Peyer's patch (tissue), 4 donors: Measurements from ENCODE around the gene FGFR2. TPM values are rescaled to one million over a fixed set of nuclear protein-coding genes. Genes with fewer than 3 reads are reported as not detected.

Source experiments
- DNase-seq, 3 donors: peaks; one replicate each; pipeline ENCODE4 v3.0.0-alpha.2; 2017 to 2019
- H3K27ac ChIP-seq, 4 donors: fragments of 200-600 bp; sonication (generic); one replicate each; pipeline ENCODE4 v1.5.1; 2016 to 2019
- H3K27me3 ChIP-seq, 2 donors: fragments of 200-600 bp; sonication (generic); one replicate each; pipeline ENCODE4 v1.5.1; 2019
- H3K36me3 ChIP-seq, 3 donors: fragments of 200-600 bp; sonication (generic); one replicate each; pipeline ENCODE4 v1.5.1; 2016 to 2019
- H3K4me1 ChIP-seq, 4 donors: fragments of 200-600 bp; sonication (generic); one replicate each; pipeline ENCODE4 v1.5.1; 2016 to 2019
- H3K4me3 ChIP-seq, 4 donors: fragments of 200-600 bp; sonication (generic); 1 replicate in 3 of 4; 2 replicates in 1 of 4; pipeline ENCODE4 v1.5.1; 2016 to 2019; ENCODE audit warnings: mild to moderate bottlenecking in 1 of 4
- H3K9me3 ChIP-seq, 4 donors: fragments of 200-600 bp; sonication (generic); one replicate each; pipeline ENCODE4 v1.5.1; 2016 to 2019; ENCODE audit warnings: mild to moderate bottlenecking in 1 of 4
- POLR2A ChIP-seq, 2 donors: fragments of 450-650 bp; IDR thresholded peaks; one replicate each; pipeline ENCODE4 v1.5.1; 2017; ENCODE audit warnings: antibody characterized with exemption in 2 of 2, mild to moderate bottlenecking in 2 of 2, moderate library complexity in 2 of 2
- total RNA-seq, 4 donors: library from RNA; depleted of rRNA; stranded (reverse); fragments of >200 nt; gene quantifications; one replicate each; pipeline ENCODE4 v1.1.0, GENCODE V29; 2016
- TF ChIP-seq, protein P1 (sequence below), 6 experiments: fragments of 450-650 bp in 4 of 6; fragments of 200-600 bp in 2 of 6; sonication (generic) in 1 of 6; IDR thresholded peaks; one replicate each; pipeline ENCODE4 v1.5.1; 2017 to 2019; ENCODE audit warnings: antibody characterized with exemption in 6 of 6, mild to moderate bottlenecking in 3 of 6, moderate library complexity in 1 of 6

Gene FGFR2
- total RNA-seq, 4 donors from 2014 or later: 12.9 to 22.9 (median 19.9) TPM

DNA sequence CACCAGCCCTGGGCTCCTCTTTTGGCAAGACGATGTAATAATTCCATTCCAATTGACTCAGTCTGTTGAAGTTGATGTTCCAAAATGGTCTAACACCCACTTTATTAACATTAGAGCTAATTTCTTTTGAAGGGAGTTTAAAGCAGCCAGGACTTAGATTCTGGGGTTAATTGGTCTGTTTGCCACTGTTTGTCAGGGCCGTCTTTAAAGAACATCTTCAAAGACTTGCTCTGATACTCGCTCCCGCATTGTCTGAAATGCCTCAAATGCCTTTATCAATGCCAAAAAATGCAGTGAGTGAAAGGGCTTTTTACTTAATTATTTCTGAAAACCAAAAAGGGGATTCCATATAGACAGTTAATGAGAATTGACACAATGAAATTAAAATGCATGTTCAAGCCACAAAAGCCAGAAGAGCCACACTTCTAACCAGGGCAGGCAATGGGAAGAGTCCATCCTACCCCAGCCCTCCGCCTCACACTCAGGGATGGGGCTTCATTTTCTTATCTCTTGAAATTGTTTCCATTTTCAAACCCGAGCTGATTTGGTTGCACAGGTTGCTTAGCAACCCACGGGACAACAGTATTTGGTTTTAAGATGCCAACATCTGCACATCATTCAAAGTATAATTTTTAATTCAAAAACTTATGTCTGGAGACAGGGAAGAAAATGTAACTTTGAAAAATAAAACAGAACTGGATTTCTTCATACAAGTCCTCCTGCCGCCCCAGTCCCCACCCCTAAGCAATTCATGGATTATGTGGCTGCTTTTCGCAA lies 163.0 kb downstream of the FGFR2 start:
- H3K4me1 ChIP-seq: no peaks in the 10 kb centered on the region
- no peaks in the 10 kb centered on the region for H3K27me3 ChIP-seq
- no peak overlapping the region for H3K27ac ChIP-seq
- no peaks in the 10 kb centered on the region for H3K36me3 ChIP-seq
- H3K4me3 ChIP-seq: no peak overlapping the region
- no peak for TF ChIP-seq POLR2A (IDR thresholded peaks at IDR 0.05)
- TF ChIP-seq, protein P1, sequence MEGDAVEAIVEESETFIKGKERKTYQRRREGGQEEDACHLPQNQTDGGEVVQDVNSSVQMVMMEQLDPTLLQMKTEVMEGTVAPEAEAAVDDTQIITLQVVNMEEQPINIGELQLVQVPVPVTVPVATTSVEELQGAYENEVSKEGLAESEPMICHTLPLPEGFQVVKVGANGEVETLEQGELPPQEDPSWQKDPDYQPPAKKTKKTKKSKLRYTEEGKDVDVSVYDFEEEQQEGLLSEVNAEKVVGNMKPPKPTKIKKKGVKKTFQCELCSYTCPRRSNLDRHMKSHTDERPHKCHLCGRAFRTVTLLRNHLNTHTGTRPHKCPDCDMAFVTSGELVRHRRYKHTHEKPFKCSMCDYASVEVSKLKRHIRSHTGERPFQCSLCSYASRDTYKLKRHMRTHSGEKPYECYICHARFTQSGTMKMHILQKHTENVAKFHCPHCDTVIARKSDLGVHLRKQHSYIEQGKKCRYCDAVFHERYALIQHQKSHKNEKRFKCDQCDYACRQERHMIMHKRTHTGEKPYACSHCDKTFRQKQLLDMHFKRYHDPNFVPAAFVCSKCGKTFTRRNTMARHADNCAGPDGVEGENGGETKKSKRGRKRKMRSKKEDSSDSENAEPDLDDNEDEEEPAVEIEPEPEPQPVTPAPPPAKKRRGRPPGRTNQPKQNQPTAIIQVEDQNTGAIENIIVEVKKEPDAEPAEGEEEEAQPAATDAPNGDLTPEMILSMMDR (IDR thresholded peaks at IDR 0.05): no peak
- DNase-seq: no peak
- no peaks in the 10 kb centered on the region for H3K9me3 ChIP-seq

DNA sequence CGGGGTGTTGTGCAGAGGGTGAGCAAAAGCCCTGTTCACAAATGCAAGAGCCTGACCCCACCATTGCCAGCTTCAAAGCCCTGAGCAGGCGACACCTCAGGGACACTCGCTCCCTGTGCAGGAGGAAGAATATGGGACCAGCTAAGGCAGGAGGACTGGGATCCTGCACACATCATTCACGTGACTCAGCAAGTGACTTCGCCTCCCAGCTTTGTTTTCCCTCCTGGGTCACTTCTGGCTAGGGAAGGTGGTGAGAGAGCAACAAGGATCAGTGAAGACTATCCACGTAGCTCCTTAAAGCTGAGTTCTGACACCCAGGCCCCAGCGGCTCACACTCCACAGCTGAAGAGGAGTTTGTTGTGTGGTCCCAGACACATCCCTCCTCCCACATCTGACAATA lies 164.3 kb downstream of the FGFR2 start:
- no peaks in the 10 kb centered on the region for H3K36me3 ChIP-seq
- no peak for DNase-seq
- TF ChIP-seq, protein P1 (IDR thresholded peaks at IDR 0.05): no peak
- TF ChIP-seq POLR2A (IDR thresholded peaks at IDR 0.05): no peak
- H3K4me3 ChIP-seq: no peak overlapping the region
- H3K4me1 ChIP-seq: no peaks in the 10 kb centered on the region
- H3K27me3 ChIP-seq: no peaks in the 10 kb centered on the region
- H3K27ac ChIP-seq: no peak overlapping the region
- H3K9me3 ChIP-seq: no peaks in the 10 kb centered on the region

DNA sequence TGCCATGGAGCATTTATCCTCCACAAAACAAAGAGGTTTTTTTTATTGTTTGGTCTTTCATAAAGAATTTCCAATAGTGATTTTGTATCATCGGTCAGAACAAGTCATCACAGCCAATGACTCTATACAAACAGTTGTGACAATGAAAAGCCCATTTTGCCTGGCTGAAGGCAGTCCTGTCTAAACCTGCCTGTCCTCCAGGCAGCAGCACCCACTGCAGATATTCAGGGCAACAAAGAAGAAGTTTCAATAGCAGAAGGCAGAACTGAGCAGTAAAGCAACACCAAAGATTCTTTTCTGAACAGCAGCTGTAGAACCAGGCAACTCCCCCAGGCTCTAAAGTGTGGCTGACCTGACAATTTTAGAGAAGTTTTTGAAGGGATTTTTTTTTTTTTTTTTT lies 169.4 kb downstream of the FGFR2 start:
- Histone ChIP-seq H3K27me3 (no peaks in the 10 kb centered on the region), H3K9me3 (no peaks in the 10 kb centered on the region), H3K4me3 (no peak overlapping the region), H3K36me3 (no peaks in the 10 kb centered on the region), H3K4me1 (no peaks in the 10 kb centered on the region), H3K27ac (no peak overlapping the region)
- TF ChIP-seq, protein P1 (IDR thresholded peaks at IDR 0.05): no peak
- TF ChIP-seq POLR2A (IDR thresholded peaks at IDR 0.05): no peak
- no peak for DNase-seq
